Aorta (tissue), 5 donors: ENCODE results near the gene SLC24A3. TPM values are rescaled to one million over a fixed set of nuclear protein-coding genes. Genes with fewer than 3 reads are reported as not detected.

Source experiments
- ATAC-seq: fragments of 200-7000 bp; cut with Tn5 transposase; one replicate; pipeline ENCODE4 v1.9.1; 2022; ENCODE audit warnings: moderate library complexity; ENCODE audit not compliant: low FRiP score
- DNase-seq, 2 donors: peaks; one replicate each; pipeline ENCODE4 v3.0.0-alpha.2; 2020
- H3K27ac ChIP-seq, 2 donors: one replicate each; pipeline ENCODE4 v1.5.1; 2013; ENCODE audit warnings: low read length in 2 of 2, mild to moderate bottlenecking in 2 of 2, moderate library complexity in 2 of 2, control low read depth in 1 of 2, inconsistent platforms in 1 of 2, low read depth in 1 of 2
- H3K27me3 ChIP-seq, 2 donors: one replicate each; pipeline ENCODE4 v1.6.1; 2013; ENCODE audit warnings: control low read depth in 1 of 2, low read length in 1 of 2, mild to moderate bottlenecking in 1 of 2, moderate library complexity in 1 of 2; ENCODE audit not compliant: insufficient read depth in 2 of 2, control insufficient read depth in 1 of 2
- H3K36me3 ChIP-seq, 2 donors: one replicate each; pipeline ENCODE4 v1.6.1; 2013; ENCODE audit warnings: control low read depth in 1 of 2, low read length in 1 of 2, mild to moderate bottlenecking in 1 of 2; ENCODE audit not compliant: insufficient read depth in 2 of 2, control insufficient read depth in 1 of 2
- H3K4me1 ChIP-seq, 2 donors: one replicate each; pipeline ENCODE4 v1.6.1; 2013; ENCODE audit warnings: low read length in 2 of 2, control low read depth in 1 of 2, mild to moderate bottlenecking in 1 of 2, moderate library complexity in 1 of 2; ENCODE audit not compliant: insufficient read depth in 2 of 2, control insufficient read depth in 1 of 2
- H3K4me3 ChIP-seq, 2 donors: one replicate each; pipeline ENCODE4 v1.5.1; 2013; ENCODE audit warnings: low read length in 2 of 2, control low read depth in 1 of 2, mild to moderate bottlenecking in 1 of 2
- H3K9me3 ChIP-seq: one replicate; pipeline ENCODE4 v1.6.1; 2013; ENCODE audit warnings: mild to moderate bottlenecking, low read length; ENCODE audit not compliant: control insufficient read depth
- WGBS, 2 donors: extraction: QIAGEN DNeasy Blood & Tissue Kit; methylation state at CpG; one replicate each; pipeline ENCODE4 v1.1.7; 2013; 5-methylcytosine and 5-hydroxymethylcytosine counted together
- intact Hi-C, 2 donors: fragments of 100-400 bp; cut with DNase I; formaldehyde crosslinking; loops; one replicate each; pipeline versions ENCODE4 v1.14.2 to v1.15.0; 2022
- polyA plus RNA-seq, 2 donors: library from polyadenylated mRNA; stranded (reverse); fragments of 200-250 nt; gene quantifications; one replicate each; pipeline ENCODE4 v1.2.3, GENCODE V29; 2013
- total RNA-seq, 2 donors: library from RNA; stranded (reverse); fragmentation: NEBNext Ultra II Directional; extraction: Animal tissue kit (Norgen Biotek cat#: 25700); gene quantifications; one replicate each; pipeline ENCODE4 v1.2.1, GENCODE V29; 2021
- donor health status: healthy with polysubstance abuse.
- donor health status: Bipolar disorder and iron deficiency.
- donor health status: DM: no; HTN: no; CAD: no.
- donor health status: DM: no; HTN: no; CAD: no.
- donor health status: DM: yes; HTN: yes; CAD: no.

The SLC24A3 gene
- total and polyA plus RNA-seq, 4 donors: 8.8 to 24.9 (median 19.1) TPM

- DNase-seq (peak in 1 of 2 donors; percentile 90), ATAC-seq (peak; percentile 73)
- 5 to 9% methylated on average over 15 of the region's 15 CpGs for WGBS, 2 donors
Observed at GRCh38 chr20:19692685-19693119, 480.3 kb downstream of the SLC24A3 start.

GRCh38 chr20:19693508-19693907 lies 481.1 kb downstream of the SLC24A3 start:
- intact Hi-C loops: loop anchor here (2.0 to 10.0 kb wide), 5 partner anchors 51 to 304 kb away; partner anchors contain the start of gene RIN2 (in 1 of the 2)
- ATAC-seq: no peak
- 91 to 92% methylated on average over 8 of the region's 8 CpGs for whole genome bisulfite sequencing, 2 donors

More at GRCh38 chr20:19692685-19693119, 480.3 kb downstream of the SLC24A3 start:
- H3K27me3 ChIP-seq: no peaks in the 10 kb centered on the region
- peaks cover 0 to 2% of the 10 kb centered on the region in 2 donors for H3K36me3 ChIP-seq
- no peaks in the 10 kb centered on the region for H3K4me1 ChIP-seq
- no peaks in the 10 kb centered on the region for H3K9me3 ChIP-seq
- intact Hi-C loops: loop anchor here (2.0 to 10.0 kb wide), 5 partner anchors 52 to 305 kb away; partner anchors contain the start of gene RIN2 (in 1 of the 2)
- no peak overlapping the region for H3K27ac ChIP-seq
- H3K4me3 ChIP-seq: no peak overlapping the region

DNA sequence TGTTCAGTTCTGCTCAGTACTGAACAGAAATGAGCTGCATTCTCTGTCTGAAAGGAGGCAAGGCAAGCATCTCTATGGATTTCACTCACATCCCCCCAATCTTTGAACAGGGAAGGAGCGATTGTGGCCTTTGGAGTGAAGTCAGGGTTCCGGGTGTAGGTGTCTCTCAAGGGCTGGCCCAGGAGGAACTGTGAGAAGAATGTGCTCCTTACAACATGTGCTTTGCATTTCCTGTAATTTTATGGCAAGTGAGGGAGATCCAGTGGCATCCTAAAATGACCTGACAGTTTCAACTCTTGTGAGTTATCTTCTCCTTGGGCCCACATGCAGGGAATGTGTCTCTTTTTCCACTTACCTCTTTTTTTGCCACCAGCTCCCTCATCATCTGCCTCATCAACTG lies 482.6 kb downstream of the SLC24A3 start:
- Histone ChIP-seq H3K27me3 (no peaks in the 10 kb centered on the region), H3K36me3 (peaks cover 0 to 6% of the 10 kb centered on the region in 2 donors), H3K4me1 (no peaks in the 10 kb centered on the region), H3K27ac (no peak overlapping the region), H3K4me3 (no peak overlapping the region), H3K9me3 (no peaks in the 10 kb centered on the region)
- intact Hi-C loops: loop anchor here (10.0 kb wide), 2 partner anchors 50 to 90 kb away; no protein-coding TSS in a partner anchor
- WGBS, 2 donors: 91 to 92% methylated on average over 2 of the region's 2 CpGs
- ATAC-seq (no peak), DNase-seq (no peak)

More at GRCh38 chr20:19693508-19693907, 481.1 kb downstream of the SLC24A3 start:
- no peak for DNase-seq
- Histone ChIP-seq H3K36me3 (peaks cover 0 to 2% of the 10 kb centered on the region in 2 donors), H3K9me3 (no peaks in the 10 kb centered on the region), H3K27me3 (no peaks in the 10 kb centered on the region), H3K4me3 (no peak overlapping the region), H3K27ac (no peak overlapping the region), H3K4me1 (no peaks in the 10 kb centered on the region)

- no peak for DNase-seq
- H3K27me3 ChIP-seq: no peaks in the 10 kb centered on the region
- no peak overlapping the region for H3K4me3 ChIP-seq
- peaks cover 2% of the 10 kb centered on the region for H3K9me3 ChIP-seq
- H3K36me3 ChIP-seq: peaks cover 0 to 8% of the 10 kb centered on the region in 2 donors
- no peak for ATAC-seq
- H3K27ac ChIP-seq: no peak overlapping the region
- intact Hi-C loops: loop anchor here (10.0 kb wide), 2 partner anchors 48 to 88 kb away; no protein-coding TSS in a partner anchor
- WGBS, 2 donors: 94 to 96% methylated on average over 4 of the region's 4 CpGs
- no peaks in the 10 kb centered on the region for H3K4me1 ChIP-seq
Observed at GRCh38 chr20:19696620-19697019, 484.2 kb downstream of the SLC24A3 start.

DNA sequence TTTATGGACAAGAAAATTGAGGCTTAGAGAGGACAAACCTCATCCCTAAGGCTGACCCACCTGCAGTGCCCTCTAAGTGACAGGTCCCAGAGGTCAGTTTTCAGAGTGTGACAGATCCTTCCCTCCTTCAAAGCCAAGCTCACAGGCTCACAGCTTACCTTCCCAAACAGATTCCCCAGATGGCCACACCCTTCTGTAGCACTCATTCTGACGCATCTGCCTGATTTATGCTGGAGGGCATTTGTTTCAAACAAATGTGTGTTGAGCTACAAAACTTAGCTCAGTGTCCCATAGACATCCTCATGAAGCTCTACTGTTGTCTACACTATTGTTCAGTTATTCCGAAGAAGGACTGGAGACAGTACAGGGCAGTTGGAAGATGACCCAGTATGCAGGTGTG lies 485.0 kb downstream of the SLC24A3 start:
- whole genome bisulfite sequencing, 2 donors: 96 to 99% methylated on average over 2 of the region's 2 CpGs
- Histone ChIP-seq H3K4me3 (no peak overlapping the region), H3K9me3 (peaks cover 2% of the 10 kb centered on the region), H3K4me1 (no peaks in the 10 kb centered on the region), H3K27ac (no peak overlapping the region), H3K36me3 (peaks cover 0 to 8% of the 10 kb centered on the region in 2 donors), H3K27me3 (no peaks in the 10 kb centered on the region)
- DNase-seq: no peak
- intact Hi-C loops: loop anchor here (10.0 kb wide), 2 partner anchors 47 to 87 kb away; no protein-coding TSS in a partner anchor
- ATAC-seq: no peak

DNA sequence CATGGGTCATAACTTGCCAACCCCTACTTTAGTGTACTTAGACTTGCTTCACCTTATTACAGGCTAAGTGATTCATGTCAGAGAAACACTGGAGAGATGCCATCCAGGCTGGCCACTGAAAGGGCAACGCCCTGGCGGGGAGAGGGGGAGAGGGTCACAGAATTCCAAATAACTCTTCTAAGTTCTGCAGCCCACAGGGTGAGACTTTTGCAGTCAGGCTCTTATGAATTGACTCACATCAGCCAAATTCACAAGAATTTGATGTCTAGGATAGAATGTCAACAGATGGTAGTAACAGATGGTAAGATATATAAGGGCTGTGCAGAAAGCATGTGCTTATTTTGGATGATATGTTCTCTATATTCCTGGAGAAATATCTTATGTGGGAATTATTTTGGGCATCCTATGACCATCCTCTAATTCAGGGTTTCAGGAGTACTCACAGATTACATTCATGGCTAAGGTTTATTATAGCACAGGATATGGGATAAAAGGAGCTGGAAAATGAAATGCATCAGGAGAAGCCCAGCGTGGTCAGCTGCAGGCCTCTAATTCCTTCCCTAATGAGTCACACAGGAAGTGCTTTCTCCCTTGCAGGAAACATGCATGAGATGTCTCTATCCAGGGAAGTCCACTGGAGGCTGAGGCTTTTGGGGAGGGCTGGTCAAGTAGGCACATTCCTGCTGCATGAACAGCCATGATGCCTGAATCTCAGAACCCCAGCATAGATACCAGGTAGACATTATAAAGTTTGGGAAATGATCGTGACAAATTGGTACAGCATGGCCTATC lies 486.9 kb downstream of the SLC24A3 start:
- intact Hi-C loops: loop anchor here (10.0 kb wide), 2 partner anchors 45 to 85 kb away; no protein-coding TSS in a partner anchor
- Histone ChIP-seq H3K9me3 (peaks cover 2% of the 10 kb centered on the region), H3K27ac (no peak overlapping the region), H3K4me3 (no peak overlapping the region), H3K4me1 (no peaks in the 10 kb centered on the region), H3K27me3 (no peaks in the 10 kb centered on the region), H3K36me3 (peaks cover 0 to 8% of the 10 kb centered on the region in 2 donors)
- 75 to 79% methylated on average over 4 of the region's 4 CpGs for WGBS, 2 donors
- DNase-seq (no peak), ATAC-seq (no peak)

GRCh38 chr20:19701429-19701828 lies 489.0 kb downstream of the SLC24A3 start:
- no peak for ATAC-seq
- intact Hi-C loops: no loop called here
- H3K27me3 ChIP-seq: no peaks in the 10 kb centered on the region
- peaks cover 2% of the 10 kb centered on the region for H3K9me3 ChIP-seq
- no peak overlapping the region for H3K27ac ChIP-seq
- DNase-seq: no peak
- H3K4me3 ChIP-seq: no peak overlapping the region
- 90 to 97% methylated on average over 3 of the region's 3 CpGs for WGBS, 2 donors
- peaks cover 0 to 8% of the 10 kb centered on the region in 2 donors for H3K36me3 ChIP-seq
- no peaks in the 10 kb centered on the region for H3K4me1 ChIP-seq

DNA sequence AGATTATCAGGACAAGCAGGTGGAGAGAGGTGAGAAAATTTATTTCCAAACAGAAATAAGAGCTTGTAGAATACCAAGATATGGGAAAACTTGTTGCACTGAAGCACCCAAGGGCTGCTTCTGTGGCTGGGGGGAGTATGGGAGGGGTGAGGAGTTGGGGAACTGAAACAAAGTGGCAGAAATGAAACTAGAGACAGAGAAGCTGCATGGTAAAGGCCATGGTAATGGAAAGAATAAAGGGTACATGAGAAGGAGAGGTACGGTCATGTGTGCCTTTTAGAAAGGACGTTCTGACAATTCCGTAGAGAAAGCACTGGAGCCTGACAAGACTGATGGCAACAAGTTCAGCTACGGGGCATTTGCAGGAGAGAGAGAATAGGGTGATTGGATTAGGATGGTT lies 494.0 kb downstream of the SLC24A3 start:
- WGBS, 2 donors: 91 to 99% methylated on average over 4 of the region's 4 CpGs
- intact Hi-C loops: no loop called here
- H3K4me1 ChIP-seq: no peaks in the 10 kb centered on the region
- no peak for DNase-seq
- no peak overlapping the region for H3K4me3 ChIP-seq
- no peaks in the 10 kb centered on the region for H3K36me3 ChIP-seq
- H3K27me3 ChIP-seq: no peaks in the 10 kb centered on the region
- no peaks in the 10 kb centered on the region for H3K9me3 ChIP-seq
- H3K27ac ChIP-seq: no peak overlapping the region
- no peak for ATAC-seq
